Neural cell (in vitro differentiated cells): ENCODE results near the gene BMP8B. TPM values are rescaled to one million over a fixed set of nuclear protein-coding genes. Genes with fewer than 3 reads are reported as not detected.

Experiments used
- H2AFZ ChIP-seq: fragments of 200-600, 300-800 bp; sonication (generic), shearing (Covaris generic); 2 replicates; pipeline ENCODE4 v1.6.0; 2014; ENCODE audit warnings: low read depth, mild to moderate bottlenecking, antibody characterized with exemption, low read length, moderate library complexity
- H3F3A ChIP-seq: fragments of 200-600 bp; shearing (Covaris generic); 2 replicates; pipeline ENCODE4 v1.6.1; 2016; ENCODE audit warnings: mild to moderate bottlenecking, moderate library complexity, mixed read lengths, antibody characterized with exemption, low read length; ENCODE audit not compliant: insufficient read depth, poor library complexity, severe bottlenecking
- H3K27ac ChIP-seq: fragments of 200-600, 300-800 bp; sonication (generic), shearing (Covaris generic); 2 replicates; pipeline ENCODE4 v1.5.1; 2014; ENCODE audit warnings: mild to moderate bottlenecking, low read length, moderate library complexity
- H3K27me3 ChIP-seq: fragments of 300-800, 200-600 bp; sonication (generic), shearing (Covaris generic); 2 replicates; pipeline ENCODE4 v1.6.0; 2014; ENCODE audit warnings: mild to moderate bottlenecking, low read depth, low read length, moderate library complexity; ENCODE audit not compliant: insufficient read depth
- H3K36me3 ChIP-seq: fragments of 300-800, 200-600 bp; sonication (generic), shearing (Covaris generic); 2 replicates; pipeline ENCODE4 v1.5.1; 2014; ENCODE audit warnings: mild to moderate bottlenecking, antibody characterized with exemption, low read length, moderate library complexity; ENCODE audit not compliant: insufficient read depth
- H3K4me2 ChIP-seq: fragments of 300-800, 200-600 bp; sonication (generic), shearing (Covaris generic); 2 replicates; pipeline ENCODE4 v1.6.0; 2014; ENCODE audit warnings: mild to moderate bottlenecking, low read length
- H3K4me3 ChIP-seq: fragments of 300-800, 200-600 bp; sonication (generic), shearing (Covaris generic); 2 replicates; pipeline ENCODE4 v1.5.1; 2014; ENCODE audit warnings: mild to moderate bottlenecking, low read length, moderate library complexity
- H3K79me2 ChIP-seq: fragments of 200-600 bp; shearing (Covaris generic); replicated peaks from 2 replicates; pipeline ENCODE4 v1.6.0; 2014; ENCODE audit warnings: mild to moderate bottlenecking, low read length, moderate library complexity; ENCODE audit not compliant: insufficient read depth
- H3K9ac ChIP-seq: fragments of 300-800, 200-600 bp; sonication (generic), shearing (Covaris generic); 2 replicates; pipeline ENCODE4 v1.6.1; 2016; ENCODE audit warnings: mild to moderate bottlenecking, low read length, mixed read lengths
- H3K9me2 ChIP-seq: fragments of 200-600 bp; shearing (Covaris generic); 2 replicates; pipeline ENCODE4 v1.6.1; 2016; ENCODE audit warnings: mild to moderate bottlenecking, low read length, mixed read lengths; ENCODE audit not compliant: insufficient read depth
- H3K9me3 ChIP-seq: fragments of 200-600, 300-800 bp; sonication (generic), shearing (Covaris generic); 2 replicates; pipeline ENCODE4 v1.6.1; 2016; ENCODE audit warnings: mild to moderate bottlenecking, mixed run types, low read length, moderate library complexity, mixed read lengths
- H4K20me1 ChIP-seq: fragments of 200-600 bp; shearing (Covaris generic); 2 replicates; pipeline ENCODE4 v1.6.1; 2016; ENCODE audit warnings: mild to moderate bottlenecking, mixed run types; ENCODE audit not compliant: insufficient read depth
- CTCF ChIP-seq: fragments of 450-650 bp; IDR thresholded peaks from 2 replicates; pipeline ENCODE4 v1.5.1; 2014; ENCODE audit warnings: antibody characterized with exemption, mild to moderate bottlenecking, moderate library complexity; ENCODE audit not compliant: poor library complexity, severe bottlenecking
- EP300 ChIP-seq: fragments of 450-650 bp; conservative IDR thresholded peaks from 2 replicates; pipeline ENCODE4 v1.6.1; 2014; ENCODE audit warnings: antibody characterized with exemption, mild to moderate bottlenecking, moderate library complexity; ENCODE audit not compliant: poor library complexity, severe bottlenecking
- EZH2 ChIP-seq: fragments of 200-600, 300-800 bp; shearing (Covaris generic), sonication (generic); IDR thresholded peaks from 2 replicates; pipeline ENCODE4 v1.6.1; 2014; ENCODE audit warnings: antibody characterized with exemption, low read length, borderline replicate concordance, mild to moderate bottlenecking; ENCODE audit not compliant: insufficient read depth, poor library complexity, severe bottlenecking
- MXI1 ChIP-seq: fragments of 450-650 bp; conservative IDR thresholded peaks from 2 replicates; pipeline ENCODE4 v1.6.1; 2014; ENCODE audit warnings: antibody characterized with exemption, mild to moderate bottlenecking; ENCODE audit not compliant: poor library complexity, severe bottlenecking
- POLR2AphosphoS5 ChIP-seq: IDR thresholded peaks from 2 replicates; pipeline ENCODE4 v1.6.1; 2012
- RAD21 ChIP-seq: fragments of 450-650 bp; conservative IDR thresholded peaks from 2 replicates; pipeline ENCODE4 v1.6.1; 2014; ENCODE audit warnings: antibody characterized with exemption, mild to moderate bottlenecking, moderate library complexity
- REST ChIP-seq: IDR thresholded peaks from 2 replicates; pipeline ENCODE4 v1.6.1; 2012; ENCODE audit warnings: borderline replicate concordance
- SMC3 ChIP-seq: fragments of 450-650 bp; conservative IDR thresholded peaks from 2 replicates; pipeline ENCODE4 v1.6.1; 2014; ENCODE audit warnings: antibody characterized with exemption, mild to moderate bottlenecking, moderate library complexity; ENCODE audit not compliant: poor library complexity
- TAF1 ChIP-seq: IDR thresholded peaks from 2 replicates; pipeline ENCODE4 v1.6.1; 2012; ENCODE audit warnings: low read depth
- polyA plus RNA-seq: library from polyadenylated mRNA; depleted of rRNA; stranded (reverse); fragments of >200 nt; gene quantifications from 2 replicates; pipeline ENCODE4 v1.2.3, GENCODE V29; 2014

BMP8B gene
- polyA plus RNA-seq, 1 donor from 2014 or later: 0.04 TPM

GRCh38 chr1:39733161-39733560 is 55.5 kb downstream of the BMP8B start:
- peaks cover 13% of the 10 kb centered on the region for H3K27me3 ChIP-seq

GRCh38 chr1:39732730-39733129 is 55.9 kb downstream of the BMP8B start:
- Histone ChIP-seq H3K79me2 (no peaks in the 10 kb centered on the region), H4K20me1 (no peaks in the 10 kb centered on the region), H3K36me3 (no peaks in the 10 kb centered on the region), H3K9me3 (no peaks in the 10 kb centered on the region), H3K27me3 (peaks cover 18% of the 10 kb centered on the region), H3K27ac (no peak overlapping the region), H3K9me2 (no peaks in the 10 kb centered on the region), H2AFZ (no peak overlapping the region), H3K4me3 (no peak overlapping the region), H3F3A (no peaks in the 10 kb centered on the region), H3K4me2 (no peak overlapping the region), H3K9ac (no peak overlapping the region)
- no peak for TF ChIP-seq CTCF
- TF ChIP-seq EP300: no peak
- TF ChIP-seq EZH2: no peak
- TF ChIP-seq RAD21: no peak
- no peak for TF ChIP-seq REST
- no peak for TF ChIP-seq SMC3
- no peak for TF ChIP-seq POLR2AphosphoS5
- no peak for TF ChIP-seq MXI1
- no peak for TF ChIP-seq TAF1

More at GRCh38 chr1:39733161-39733560, 55.5 kb downstream of the BMP8B start:
- H3K4me3 ChIP-seq: no peak overlapping the region
- H3K4me2 ChIP-seq: no peak overlapping the region
- TF ChIP-seq TAF1 (no peak), POLR2AphosphoS5 (no peak)
- H3K9me3 ChIP-seq: no peaks in the 10 kb centered on the region
- H3K36me3 ChIP-seq: no peaks in the 10 kb centered on the region
- H3F3A ChIP-seq: no peaks in the 10 kb centered on the region
- no peaks in the 10 kb centered on the region for H4K20me1 ChIP-seq
- no peaks in the 10 kb centered on the region for H3K79me2 ChIP-seq
- no peak overlapping the region for H3K27ac ChIP-seq
- no peak overlapping the region for H3K9ac ChIP-seq
- no peak overlapping the region for H2AFZ ChIP-seq
- no peaks in the 10 kb centered on the region for H3K9me2 ChIP-seq

- H3K27ac ChIP-seq: no peak overlapping the region
- no peaks in the 10 kb centered on the region for H3F3A ChIP-seq
- H3K9me2 ChIP-seq: no peaks in the 10 kb centered on the region
- TF ChIP-seq EP300: no peak
- H4K20me1 ChIP-seq: no peaks in the 10 kb centered on the region
- no peaks in the 10 kb centered on the region for H3K79me2 ChIP-seq
- no peaks in the 10 kb centered on the region for H3K9me3 ChIP-seq
- no peak overlapping the region for H3K9ac ChIP-seq
- H3K4me3 ChIP-seq: no peak overlapping the region
- no peaks in the 10 kb centered on the region for H3K36me3 ChIP-seq
- H3K4me2 ChIP-seq: no peak overlapping the region
- H3K27me3 ChIP-seq: peaks cover 33% of the 10 kb centered on the region
- no peak overlapping the region for H2AFZ ChIP-seq
These were observed 58.8 kb downstream of the BMP8B start for GRCh38 chr1:39729842-39730241.
